Measurements from ENCODE around the gene GFI1B.
"Not testable (repeated sequence)": the region's sequence is repeated elsewhere in the genome, so short reads cannot be mapped to it uniquely, and the experiment has no call there.

Gene GFI1B

GRCh38 chr9:132978451-132979131 is at the start of gene GFI1B:
Gene GFI1B, plus strand, starts transcription at chr9:132978694. Its CDS starts 7,985 bp downstream, at chr9:132986679.
- DNase-seq: peak; percentile 31

GRCh38 chr9:132931178-132931735 is 47.2 kb upstream of the GFI1B start:
- no peak for DNase-seq

- no peak for DNase-seq
Measured at GRCh38 chr9:132935026-132935425, 43.5 kb upstream of the GFI1B start.

- DNase-seq: no peak
Measured at GRCh38 chr9:132937463-132937901, 41.0 kb upstream of the GFI1B start.

- no peak for DNase-seq
Measured at GRCh38 chr9:132939169-132939568, 39.3 kb upstream of the GFI1B start.

GRCh38 chr9:132942541-132943182 is 35.8 kb upstream of the GFI1B start:
- peak; percentile 39 for DNase-seq

- DNase-seq: no peak
Measured at GRCh38 chr9:132943651-132944293, 34.7 kb upstream of the GFI1B start.

GRCh38 chr9:132944294-132945185 is 34.0 kb upstream of the GFI1B start, which contains the start of gene TSC1:
Gene TSC1, minus strand, starts transcription at chr9:132944616. Its CDS starts 15,744 bp downstream, at chr9:132928872.
- peak; percentile 92 for DNase-seq

- DNase-seq: no peak
Measured at GRCh38 chr9:132945186-132946130, 33.0 kb upstream of the GFI1B start.

- DNase-seq: no peak
Measured at GRCh38 chr9:132946211-132946610, 32.3 kb upstream of the GFI1B start.

GRCh38 chr9:132946631-132947295 is 31.7 kb upstream of the GFI1B start:
- DNase-seq: no peak

- peak; percentile 77 for DNase-seq
Measured at GRCh38 chr9:132947756-132948155, 30.7 kb upstream of the GFI1B start.

- no peak for DNase-seq
Measured at GRCh38 chr9:132948482-132949050, 29.9 kb upstream of the GFI1B start.

- no peak for DNase-seq
Measured at GRCh38 chr9:132949709-132950108, 28.8 kb upstream of the GFI1B start.

GRCh38 chr9:132955123-132955522 is 23.4 kb upstream of the GFI1B start:
- DNase-seq: no peak

GRCh38 chr9:132955768-132956167 is 22.7 kb upstream of the GFI1B start:
- DNase-seq: no peak

- no peak for DNase-seq
Measured at GRCh38 chr9:132957805-132958204, 20.7 kb upstream of the GFI1B start.

- DNase-seq: no peak
Measured at GRCh38 chr9:132961002-132961401, 17.5 kb upstream of the GFI1B start.

GRCh38 chr9:132965478-132965877 is 13.0 kb upstream of the GFI1B start:
- DNase-seq: no peak

GRCh38 chr9:132967908-132968307 is 10.6 kb upstream of the GFI1B start:
- not testable (repeated sequence) for DNase-seq
